ENCODE data around the gene PANX2.

DNA sequence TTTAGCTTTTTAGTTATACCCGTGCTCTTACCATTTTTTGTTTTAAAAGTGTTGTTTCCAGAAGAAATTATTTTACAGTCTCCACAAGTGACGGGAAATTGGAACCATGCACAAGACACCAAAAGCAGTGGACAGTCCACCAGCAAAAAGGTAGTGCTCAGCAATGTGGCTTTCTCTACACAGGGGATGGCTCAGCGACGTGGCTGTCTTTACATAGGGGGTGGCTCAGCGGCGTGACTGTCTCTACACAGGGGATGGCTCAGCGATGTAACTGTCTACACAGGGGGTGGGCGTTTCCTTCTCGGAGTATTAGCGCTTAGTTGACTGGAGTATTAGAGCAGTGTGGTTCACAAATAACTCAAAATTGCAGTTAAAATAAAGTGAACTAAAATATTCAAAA lies 36.0 kb upstream of the PANX2 start:
- TF ChIP-seq POLR2A (IDR thresholded peaks at IDR 0.05; ENCODE audit: extremely low read depth, insufficient read length): no peak
- TF ChIP-seq, protein P1, sequence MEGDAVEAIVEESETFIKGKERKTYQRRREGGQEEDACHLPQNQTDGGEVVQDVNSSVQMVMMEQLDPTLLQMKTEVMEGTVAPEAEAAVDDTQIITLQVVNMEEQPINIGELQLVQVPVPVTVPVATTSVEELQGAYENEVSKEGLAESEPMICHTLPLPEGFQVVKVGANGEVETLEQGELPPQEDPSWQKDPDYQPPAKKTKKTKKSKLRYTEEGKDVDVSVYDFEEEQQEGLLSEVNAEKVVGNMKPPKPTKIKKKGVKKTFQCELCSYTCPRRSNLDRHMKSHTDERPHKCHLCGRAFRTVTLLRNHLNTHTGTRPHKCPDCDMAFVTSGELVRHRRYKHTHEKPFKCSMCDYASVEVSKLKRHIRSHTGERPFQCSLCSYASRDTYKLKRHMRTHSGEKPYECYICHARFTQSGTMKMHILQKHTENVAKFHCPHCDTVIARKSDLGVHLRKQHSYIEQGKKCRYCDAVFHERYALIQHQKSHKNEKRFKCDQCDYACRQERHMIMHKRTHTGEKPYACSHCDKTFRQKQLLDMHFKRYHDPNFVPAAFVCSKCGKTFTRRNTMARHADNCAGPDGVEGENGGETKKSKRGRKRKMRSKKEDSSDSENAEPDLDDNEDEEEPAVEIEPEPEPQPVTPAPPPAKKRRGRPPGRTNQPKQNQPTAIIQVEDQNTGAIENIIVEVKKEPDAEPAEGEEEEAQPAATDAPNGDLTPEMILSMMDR (IDR thresholded peaks at IDR 0.05; ENCODE audit: low read depth, low read length): no peak
- TF ChIP-seq MYC (IDR thresholded peaks at IDR 0.05; ENCODE audit: low read depth, low read length): no peak
